Measurements from ENCODE around the gene GBA2. TPM values are rescaled to one million over a fixed set of nuclear protein-coding genes. Genes with fewer than 3 reads are reported as not detected.

The GBA2 gene
- total and polyA plus RNA-seq, 9 donors = 27.8 to 73.2 (median 44.5) TPM

- Histone ChIP-seq H3K4me1 (ENCODE audit: insufficient read depth) (no peaks in the 10 kb centered on the region), H3K27me3 (no peaks in the 10 kb centered on the region), H3K4me3 (no peak overlapping the region), H3K27ac (no peak overlapping the region), H3K9me3 (no peaks in the 10 kb centered on the region), H3K36me3 (no peaks in the 10 kb centered on the region)
- WGBS, 3 donors = 91 to 93% (median 92%) methylated on average over 6 of the region's 6 CpGs
- intact Hi-C loops (cut with DNase I) = no loop called here
- DNase-seq = no peak
- TF ChIP-seq POLR2A (IDR thresholded peaks at IDR 0.05) = no peak
- TF ChIP-seq CTCF (IDR thresholded peaks at IDR 0.05) = no peak
- no peak for TF ChIP-seq EP300 (IDR thresholded peaks at IDR 0.05)
These were observed 34.9 kb downstream of the GBA2 start for GRCh38 chr9:35714123-35714522.

GRCh38 chr9:35713578-35713977 lies 35.5 kb downstream of the GBA2 start:
- no peak for DNase-seq
- intact Hi-C loops (cut with DNase I) = no loop called here
- no peaks in the 10 kb centered on the region for H3K9me3 ChIP-seq
- no peak overlapping the region for H3K27ac ChIP-seq
- TF ChIP-seq EP300 (IDR thresholded peaks at IDR 0.05) (no peak), POLR2A (IDR thresholded peaks at IDR 0.05) (no peak), CTCF (IDR thresholded peaks at IDR 0.05) (no peak)
- no peaks in the 10 kb centered on the region for H3K36me3 ChIP-seq
- 87 to 93% (median 90%) methylated on average over 3 of the region's 3 CpGs for WGBS, 3 donors
- no peaks in the 10 kb centered on the region for H3K27me3 ChIP-seq
- H3K4me3 ChIP-seq = no peak overlapping the region
- H3K4me1 ChIP-seq (ENCODE audit: insufficient read depth) = no peaks in the 10 kb centered on the region

GRCh38 chr9:35712762-35713400 lies 36.1 kb downstream of the GBA2 start:
- TF ChIP-seq CTCF (IDR thresholded peaks at IDR 0.05) = no peak
- TF ChIP-seq POLR2A (IDR thresholded peaks at IDR 0.05) = no peak
- TF ChIP-seq EP300 (IDR thresholded peaks at IDR 0.05) = no peak
- no peak overlapping the region for H3K4me3 ChIP-seq
- no peak for DNase-seq
- WGBS, 3 donors = 87 to 89% (median 88%) methylated on average over 11 of the region's 11 CpGs
- H3K27ac ChIP-seq = no peak overlapping the region
- intact Hi-C loops (cut with DNase I) = no loop called here
- H3K9me3 ChIP-seq = no peaks in the 10 kb centered on the region
- no peaks in the 10 kb centered on the region for H3K27me3 ChIP-seq
- H3K4me1 ChIP-seq (ENCODE audit: insufficient read depth) = no peaks in the 10 kb centered on the region
- H3K36me3 ChIP-seq = no peaks in the 10 kb centered on the region

GRCh38 chr9:35711501-35712428 lies 37.3 kb downstream of the GBA2 start:
- Histone ChIP-seq H3K27me3 (no peaks in the 10 kb centered on the region), H3K27ac (no peak overlapping the region), H3K4me1 (ENCODE audit: insufficient read depth) (no peaks in the 10 kb centered on the region), H3K9me3 (no peaks in the 10 kb centered on the region), H3K4me3 (no peak overlapping the region), H3K36me3 (no peaks in the 10 kb centered on the region)
- no peak for DNase-seq
- 82 to 89% (median 86%) methylated on average over 21 of the region's 21 CpGs for WGBS, 3 donors
- TF ChIP-seq CTCF (IDR thresholded peaks at IDR 0.05) = no peak
- TF ChIP-seq EP300 (IDR thresholded peaks at IDR 0.05) = no peak
- no peak for TF ChIP-seq POLR2A (IDR thresholded peaks at IDR 0.05)
- intact Hi-C loops (cut with DNase I) = no loop called here
